GM18861 (cell line): ENCODE data around the gene WNT7A.

Source experiments
- ATAC-seq: cut with Tn5 transposase; IDR thresholded peaks from one replicate; pipeline ENCODE4 v1.9.1; 2021; ENCODE audit not compliant: unreplicated experiment

WNT7A gene

DNA sequence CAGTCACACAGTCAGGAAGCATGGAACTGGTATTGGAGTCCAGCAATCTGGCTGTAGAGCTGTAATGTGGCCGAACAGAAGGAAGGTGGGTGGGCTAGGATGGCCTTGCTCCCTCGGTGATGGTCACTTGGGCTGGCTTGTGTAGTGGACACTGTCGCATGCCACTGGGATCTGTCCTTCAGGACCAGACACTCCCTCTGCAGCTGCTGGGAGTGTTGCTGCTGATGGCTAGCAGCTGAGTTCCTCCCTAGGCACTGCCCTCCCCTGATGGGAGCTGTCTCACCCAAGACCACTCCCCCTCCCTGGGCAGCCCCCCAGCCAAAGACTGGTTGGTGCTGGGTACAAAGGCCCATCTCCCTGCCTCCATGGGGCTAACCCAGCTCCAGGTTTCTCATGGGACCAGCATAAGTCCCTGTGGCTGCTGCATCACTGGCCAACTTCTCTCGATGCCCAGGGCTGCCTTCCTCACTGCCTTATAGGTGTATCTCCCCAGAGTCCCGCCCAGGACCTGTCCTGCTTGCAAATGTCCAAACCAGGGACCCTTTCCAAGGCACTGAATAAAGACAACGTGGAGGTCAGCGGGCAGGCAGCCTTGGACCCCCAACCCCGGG lies 48.4 kb downstream of the WNT7A start:
- no peak for ATAC-seq

DNA sequence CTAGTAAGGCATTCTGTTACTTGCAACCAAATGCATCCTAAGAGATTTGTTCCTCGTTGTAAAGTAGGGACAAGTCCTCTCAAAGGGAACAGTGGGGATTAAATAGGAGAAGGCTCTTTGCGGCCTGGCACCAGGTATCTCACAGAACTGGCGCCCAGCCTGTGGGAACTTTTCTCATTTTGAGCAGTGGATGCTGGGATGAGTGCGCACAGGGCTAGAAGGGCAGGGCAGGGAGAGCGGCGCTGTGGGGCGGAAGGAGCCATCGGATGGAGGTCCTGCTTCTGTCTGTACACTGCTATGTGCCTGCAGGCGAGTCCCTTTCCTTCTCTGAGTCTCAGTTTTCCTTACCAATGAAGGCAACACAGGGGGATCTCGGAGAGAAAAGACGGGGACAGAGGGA lies 50.6 kb downstream of the WNT7A start:
- no peak for ATAC-seq

DNA sequence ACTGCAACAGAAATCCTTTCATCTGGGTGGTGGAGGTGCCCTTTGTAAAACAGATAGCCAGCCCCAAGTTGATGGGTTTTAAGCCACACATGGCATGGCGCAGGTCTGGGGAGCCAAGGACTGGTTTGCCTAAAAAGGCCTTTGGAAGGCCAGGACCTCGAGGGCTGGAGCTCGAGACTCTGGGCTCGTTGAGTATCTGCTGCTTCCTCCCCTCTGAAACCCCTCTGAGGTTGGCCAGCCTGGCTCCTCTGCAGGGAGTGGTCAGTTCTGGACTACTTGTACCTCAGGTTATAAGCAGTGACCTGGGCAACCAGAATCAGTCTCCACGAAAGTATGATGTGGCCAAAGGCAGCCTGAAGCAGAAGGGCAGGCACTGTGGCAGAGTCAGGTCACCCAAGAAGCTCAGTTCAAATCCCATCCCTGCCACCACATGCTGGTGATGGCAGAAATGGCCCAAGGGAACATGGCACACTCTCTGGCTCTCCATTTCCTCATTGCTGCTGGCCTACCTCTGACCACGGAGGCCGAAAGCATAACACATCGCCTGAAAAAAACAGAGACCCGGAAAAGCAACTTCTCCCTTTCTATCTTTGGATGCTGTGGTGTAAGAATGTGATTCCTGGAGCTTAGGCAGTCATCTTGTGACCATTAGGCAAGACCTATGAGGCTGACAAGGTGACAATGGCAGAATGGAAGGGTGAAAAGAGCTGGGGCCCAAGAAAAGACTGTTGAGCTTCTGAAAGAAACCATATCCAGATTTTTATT lies 51.2 kb downstream of the WNT7A start:
- ATAC-seq: no peak

DNA sequence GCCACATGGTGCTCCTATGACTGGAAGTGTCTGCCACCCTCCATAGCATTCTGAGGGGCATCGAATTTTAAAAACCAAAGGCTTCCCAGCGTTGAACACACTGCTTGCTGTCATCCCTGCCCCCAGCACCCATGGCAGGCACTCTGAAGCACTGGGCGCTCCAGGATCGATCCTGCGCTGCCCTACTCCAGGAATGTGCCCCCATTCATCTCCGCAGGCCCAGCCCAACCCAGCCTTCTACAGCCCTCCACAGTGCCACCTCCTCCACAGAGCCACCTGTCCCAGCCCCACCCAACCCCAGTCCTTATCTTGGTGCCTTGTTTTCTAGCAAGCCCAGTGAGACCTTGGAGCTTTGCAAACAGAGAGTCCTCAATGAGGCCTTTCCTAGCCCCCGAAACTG lies 52.2 kb downstream of the WNT7A start:
- ATAC-seq: no peak

DNA sequence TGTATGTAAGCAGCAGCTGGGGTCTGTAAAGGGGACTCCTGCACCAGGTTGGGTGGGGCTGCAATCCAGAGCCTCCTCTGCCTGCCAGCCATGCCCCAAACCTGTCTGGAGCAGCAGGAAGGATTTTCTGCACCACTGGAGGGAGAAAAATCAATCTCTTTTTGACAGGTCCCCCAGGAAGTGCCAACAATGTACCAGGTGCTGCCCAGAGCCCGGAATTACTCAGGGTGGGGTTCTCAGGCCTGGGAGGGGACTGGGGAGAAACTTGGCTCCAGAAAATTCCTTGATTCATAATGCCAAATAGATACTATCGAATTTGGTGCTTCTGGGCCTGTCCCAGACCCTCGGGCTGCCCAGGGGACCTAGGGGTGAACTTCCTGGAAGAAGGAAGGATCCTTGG lies 52.6 kb downstream of the WNT7A start:
- no peak for ATAC-seq

DNA sequence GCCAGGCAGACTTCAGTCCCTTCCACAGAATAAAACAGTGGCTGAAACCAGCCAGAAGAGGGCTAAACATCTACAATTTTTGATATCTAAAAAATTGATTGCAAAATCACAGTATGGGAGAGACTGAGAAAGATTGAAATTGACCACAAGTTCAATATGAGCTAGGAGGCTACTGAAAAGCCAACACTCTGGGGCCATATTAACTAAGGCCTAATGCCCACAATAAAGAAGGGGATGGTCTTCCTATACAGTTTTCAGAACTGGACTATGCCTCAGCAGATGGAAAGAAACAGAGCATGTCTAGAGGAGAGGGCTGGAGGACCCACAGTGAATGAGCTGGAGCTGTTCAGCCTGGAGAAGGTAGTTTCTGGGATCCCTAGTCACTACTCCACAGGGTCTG lies 53.2 kb downstream of the WNT7A start:
- no peak for ATAC-seq

DNA sequence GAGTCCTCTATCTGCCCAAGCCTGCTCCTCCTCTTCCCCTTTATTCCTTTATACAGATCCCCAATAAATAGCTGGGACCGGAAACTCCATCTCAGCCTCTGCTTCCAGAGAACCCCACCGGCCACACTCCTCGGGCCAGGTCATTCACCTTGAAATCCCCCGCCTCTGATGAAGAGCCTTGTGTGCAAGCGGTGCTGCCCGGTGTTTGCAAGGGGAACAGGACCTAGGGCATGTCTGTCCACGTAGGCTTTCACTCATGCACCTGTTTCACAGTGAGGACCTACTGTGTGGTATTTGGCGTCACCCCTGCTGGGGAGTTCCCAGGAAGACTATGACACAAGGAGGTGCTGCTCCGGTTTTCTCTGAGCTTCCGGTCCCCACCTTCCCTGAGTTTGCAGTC lies 54.0 kb downstream of the WNT7A start:
- ATAC-seq: no peak

DNA sequence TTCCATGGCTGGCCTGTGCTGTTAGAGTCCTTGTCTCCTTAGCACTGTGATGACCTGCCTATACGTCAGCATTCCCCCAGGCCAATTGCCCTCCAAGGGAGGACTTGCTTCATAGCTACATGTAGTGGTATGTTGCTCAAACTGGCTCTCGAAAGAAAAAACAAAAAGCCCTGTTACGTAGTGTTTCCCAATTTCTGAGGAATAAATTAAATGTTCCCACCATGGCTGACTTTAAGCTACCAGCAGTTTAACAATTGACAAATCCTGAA lies 54.6 kb downstream of the WNT7A start:
- no peak for ATAC-seq

DNA sequence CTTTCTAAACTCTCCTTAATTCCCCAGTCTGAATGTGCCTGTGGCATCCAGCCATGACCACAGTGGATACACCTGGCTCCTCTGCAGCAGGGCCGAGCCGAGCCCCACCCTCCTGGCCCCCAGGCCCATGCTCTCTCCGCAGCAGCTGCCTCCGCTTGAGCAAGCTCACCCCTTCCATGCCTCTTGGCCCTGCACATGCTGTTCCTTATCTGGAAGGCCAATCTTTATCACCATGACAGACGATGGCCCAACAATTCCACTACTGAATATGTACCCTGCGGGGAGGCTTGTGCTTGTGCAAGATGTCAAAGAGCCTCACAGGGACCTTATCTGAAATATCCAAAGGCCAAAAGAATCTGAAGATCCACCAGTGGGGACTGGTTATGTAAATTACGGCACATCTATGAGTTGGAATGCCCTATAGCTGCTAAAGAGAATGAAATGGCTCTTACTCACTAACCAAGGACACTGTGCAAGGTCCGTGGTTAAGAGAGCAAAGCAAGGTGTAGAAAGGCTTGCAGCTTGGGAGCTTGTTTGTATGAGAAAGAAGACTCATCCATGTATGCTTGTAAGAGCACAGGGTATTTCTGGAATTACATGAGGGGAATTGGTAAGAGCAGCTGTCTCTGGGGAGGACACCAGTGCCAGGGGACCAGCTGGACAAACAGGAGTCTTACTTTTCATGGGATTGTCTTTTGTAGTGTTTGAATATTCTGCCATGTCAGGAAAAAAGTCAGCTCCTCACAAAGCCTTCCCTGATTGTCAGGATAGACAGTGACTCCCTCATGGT lies 55.2 kb downstream of the WNT7A start:
- ATAC-seq: no peak

DNA sequence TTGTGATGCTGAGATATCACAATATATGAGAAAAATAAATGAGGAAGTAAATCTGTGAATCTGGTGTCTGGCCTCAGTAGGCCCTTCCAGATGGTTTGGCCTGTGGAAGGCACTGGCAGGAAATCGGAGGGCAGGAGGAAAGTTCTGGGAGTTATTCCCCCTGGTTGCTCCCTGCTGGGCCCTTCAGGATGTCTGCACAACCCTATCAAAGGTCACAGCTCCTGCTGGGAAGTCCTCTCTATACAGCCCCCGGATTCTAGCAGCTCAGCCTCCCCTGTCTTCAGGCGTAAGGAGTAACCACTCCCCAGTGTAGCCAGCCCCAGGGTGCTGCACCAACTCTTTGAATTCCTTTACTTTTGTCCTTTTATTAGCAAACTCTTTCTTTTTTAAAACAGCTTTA lies 56.2 kb downstream of the WNT7A start:
- ATAC-seq: no peak

DNA sequence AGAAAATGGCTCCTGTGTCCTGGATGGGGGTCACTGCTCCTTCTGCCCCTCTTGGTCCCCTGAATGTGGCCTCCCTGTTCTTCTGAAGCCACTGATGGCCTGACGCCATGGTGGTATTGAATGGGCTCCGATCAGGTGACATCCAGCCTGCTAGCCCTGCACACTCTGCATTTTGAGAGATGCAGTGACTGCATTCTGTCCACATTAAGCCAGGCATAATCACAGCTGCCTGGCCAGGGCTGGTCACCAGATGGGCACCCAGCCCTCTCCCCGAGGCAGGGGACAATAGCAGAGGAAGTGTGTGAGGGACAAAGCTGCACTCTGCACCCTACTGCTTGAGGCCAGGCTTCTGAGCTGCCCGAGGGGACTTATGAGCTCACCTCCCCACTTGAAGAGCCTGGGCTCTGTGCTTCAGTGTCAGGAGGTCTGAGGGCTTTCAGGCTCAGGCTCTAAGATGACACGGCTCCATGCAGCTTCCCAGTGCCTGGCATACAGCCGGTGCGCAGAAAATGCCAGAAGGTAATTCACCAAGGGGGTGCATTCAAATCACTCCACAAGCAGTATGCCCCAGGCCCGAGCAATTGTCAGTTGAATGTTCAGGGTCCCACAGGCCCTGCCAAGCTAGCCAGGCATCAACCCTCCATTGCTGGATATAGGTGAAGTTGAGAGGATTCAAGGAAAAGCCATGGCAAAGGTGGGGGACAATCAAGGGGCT lies 56.8 kb downstream of the WNT7A start:
- no peak for ATAC-seq

DNA sequence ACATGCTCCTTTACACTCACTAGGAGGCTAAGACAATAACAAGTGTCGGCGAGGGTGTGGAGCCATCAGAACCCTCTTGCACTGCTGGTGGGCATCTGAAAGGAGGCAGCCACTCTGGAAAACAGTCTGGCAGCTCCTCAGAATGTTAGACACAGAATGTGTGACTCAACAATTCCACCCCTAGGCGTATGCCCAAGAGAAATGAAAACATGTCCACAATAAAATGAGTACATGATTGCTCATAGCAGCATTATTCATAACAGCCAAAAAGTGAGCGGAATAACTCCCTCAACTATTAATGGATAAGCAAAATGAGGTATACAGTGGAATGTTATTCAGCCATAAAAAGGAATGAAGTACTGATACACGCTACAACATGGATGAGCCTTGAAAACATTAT lies 57.8 kb downstream of the WNT7A start:
- no peak for ATAC-seq

DNA sequence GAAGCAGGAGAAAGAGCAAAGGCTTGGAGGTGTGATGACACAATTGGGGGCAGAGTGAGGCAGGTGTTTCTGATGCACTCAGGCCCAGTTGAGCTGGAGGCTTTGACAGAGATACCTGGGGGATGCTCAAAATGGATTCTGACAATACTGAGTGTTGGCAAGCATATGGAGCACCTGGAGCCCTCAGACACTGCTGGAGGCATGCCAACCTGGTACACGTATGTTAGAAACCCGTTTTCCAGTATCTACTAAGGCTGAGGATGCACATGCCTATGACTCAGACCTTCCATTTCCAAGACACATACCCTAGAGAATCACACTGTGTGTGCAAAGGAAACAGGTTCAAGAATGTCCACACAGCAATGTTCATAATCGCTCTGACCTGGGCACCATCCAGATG lies 58.7 kb downstream of the WNT7A start:
- no peak for ATAC-seq

DNA sequence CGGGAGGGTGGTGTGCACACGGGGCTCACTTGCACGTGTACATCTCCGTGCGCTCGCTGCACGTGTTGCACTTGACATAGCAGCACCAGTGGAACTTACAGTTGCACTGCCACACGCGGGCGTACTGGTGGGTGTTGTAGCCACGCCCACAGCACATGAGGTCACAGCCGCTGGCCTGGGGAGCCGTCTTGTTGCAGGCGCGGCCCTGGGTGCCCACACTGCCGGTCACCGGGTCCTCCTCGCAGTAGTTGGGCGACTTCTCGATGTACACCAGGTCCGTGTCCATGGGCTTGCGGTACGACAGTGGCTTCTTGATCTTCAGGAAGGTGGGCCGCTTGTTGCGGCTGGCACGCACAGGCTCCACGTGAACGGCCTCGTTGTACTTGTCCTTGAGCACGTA lies 61.0 kb downstream of the WNT7A start:
- no peak for ATAC-seq

DNA sequence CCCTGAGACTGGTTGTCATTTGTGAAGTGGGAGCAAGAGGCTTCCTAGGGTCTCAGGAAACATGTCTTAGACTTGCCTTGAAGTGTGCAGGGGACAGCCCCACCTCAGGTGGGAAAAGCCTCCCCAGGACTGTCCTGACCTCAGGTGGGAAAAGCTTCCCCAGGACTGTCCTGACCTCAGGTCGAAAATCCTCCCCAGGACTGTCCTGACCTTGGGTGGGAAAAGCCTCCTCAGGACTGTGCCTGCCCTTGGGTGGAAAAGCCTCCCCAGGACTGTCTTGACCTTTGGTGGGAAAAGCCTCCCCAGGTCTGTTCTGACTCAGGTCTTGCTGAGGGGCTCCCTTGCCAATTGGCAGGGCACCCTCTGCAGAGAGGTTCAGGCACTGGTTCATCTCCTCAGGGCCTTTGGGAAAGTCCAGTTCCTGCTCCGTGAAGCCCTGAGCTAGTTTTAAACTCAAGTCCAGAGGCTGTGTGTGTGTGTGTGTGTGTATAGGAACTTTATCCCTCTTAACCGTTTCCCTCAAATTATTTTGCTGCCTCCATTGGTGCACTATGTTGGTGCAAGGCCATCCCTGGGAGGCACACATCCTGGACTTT lies 64.7 kb downstream of the WNT7A start:
- no peak for ATAC-seq

DNA sequence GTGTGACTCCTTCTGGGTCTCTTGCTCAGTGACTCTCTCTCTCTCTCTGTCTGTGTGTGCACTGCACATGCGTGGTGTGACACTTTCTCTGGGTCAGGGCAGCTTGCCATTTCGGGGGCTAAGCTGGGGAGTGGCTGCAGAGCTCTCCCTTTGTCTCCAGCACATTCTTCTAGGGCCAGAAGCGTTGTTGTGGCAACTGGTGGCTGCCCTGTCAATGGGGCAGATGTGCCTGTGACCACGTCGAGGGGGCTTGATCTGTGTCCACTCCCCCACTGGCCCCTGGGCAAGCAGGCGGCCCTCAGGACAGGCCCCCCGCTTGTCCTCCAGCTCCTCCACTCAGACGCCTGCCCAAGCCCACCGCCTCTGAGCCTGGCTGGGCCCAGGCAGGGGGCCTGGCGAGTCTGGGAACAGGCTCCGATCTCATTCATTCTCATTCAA lies 67.8 kb downstream of the WNT7A start:
- ATAC-seq: no peak

DNA sequence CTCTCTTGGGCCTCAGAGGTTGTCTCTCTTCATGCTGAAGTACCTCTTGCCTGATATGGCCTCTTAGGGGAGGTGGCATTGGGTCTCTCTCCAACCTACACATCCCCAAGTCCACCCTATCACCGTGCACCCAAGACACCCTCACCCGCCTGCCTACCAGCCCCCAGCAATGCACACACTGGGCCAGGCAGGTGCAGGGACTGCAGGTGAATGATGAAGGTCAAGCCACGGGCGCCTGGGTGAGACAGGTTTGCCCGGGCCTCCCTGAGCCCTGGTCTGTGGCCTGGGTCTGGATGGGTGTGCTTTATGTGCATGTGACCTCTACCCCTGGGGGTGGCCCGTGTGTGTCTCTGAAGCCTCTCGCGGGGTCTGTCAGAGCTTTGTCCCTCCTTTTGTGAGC lies 68.3 kb downstream of the WNT7A start:
- ATAC-seq: no peak

DNA sequence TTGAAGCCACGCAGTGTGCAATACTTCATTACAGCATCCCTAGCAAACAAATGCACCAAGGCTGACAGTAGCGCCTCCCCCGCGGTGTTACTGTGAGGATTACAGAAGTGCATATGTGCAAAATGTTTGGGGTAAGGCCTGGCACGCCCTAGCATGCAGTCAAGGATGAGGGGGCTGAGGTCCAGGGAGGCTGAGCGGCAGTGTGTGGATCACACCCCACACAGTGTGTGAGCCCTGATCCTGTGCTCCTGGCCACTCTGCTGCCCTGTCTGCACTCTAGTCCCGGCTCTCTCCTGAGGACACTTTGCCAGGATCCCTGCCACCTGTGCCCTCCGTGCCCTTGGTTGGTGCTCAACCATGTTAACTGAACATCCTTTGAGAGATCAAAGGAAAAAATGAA lies 71.3 kb downstream of the WNT7A start:
- ATAC-seq: no peak

DNA sequence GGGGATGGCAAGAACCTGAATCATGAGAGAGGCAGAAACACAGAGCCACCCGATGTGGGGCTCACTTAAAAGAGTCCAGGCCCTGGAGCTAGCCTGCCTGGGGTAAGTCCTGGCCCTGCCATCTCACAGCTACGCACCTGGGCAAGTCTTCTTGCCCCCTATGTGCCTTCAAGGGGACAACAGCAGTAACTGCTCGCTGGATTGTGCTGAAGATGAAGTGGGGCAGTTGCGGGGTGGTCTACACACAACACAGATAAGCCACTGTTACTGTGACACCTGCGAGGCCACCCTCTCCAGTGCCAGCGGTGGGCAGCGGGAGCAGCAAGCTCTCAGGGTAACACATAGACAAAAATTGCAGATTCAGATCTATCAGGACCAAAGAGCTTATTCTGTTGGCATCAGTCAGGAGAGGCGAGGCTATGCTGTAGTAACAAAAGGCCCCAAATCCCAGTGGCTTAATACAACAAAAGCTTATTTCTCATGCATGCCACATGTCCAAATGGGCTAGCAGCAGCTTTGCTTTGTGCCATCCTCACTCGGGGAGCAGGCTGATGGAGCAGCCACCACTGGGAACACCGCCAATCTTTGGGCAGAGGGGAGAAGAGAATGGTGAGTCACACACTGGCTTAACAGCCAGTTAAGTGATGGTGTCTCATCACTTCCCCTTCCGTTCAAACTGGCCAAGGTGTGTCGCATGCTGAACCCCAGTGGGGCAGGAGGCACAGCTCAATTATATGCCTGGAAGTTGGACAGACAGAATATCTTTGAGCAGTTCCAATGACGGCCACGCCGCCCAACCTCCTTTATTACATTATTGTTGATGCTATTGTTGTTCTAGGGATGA lies 78.3 kb downstream of the WNT7A start:
- ATAC-seq: no peak

DNA sequence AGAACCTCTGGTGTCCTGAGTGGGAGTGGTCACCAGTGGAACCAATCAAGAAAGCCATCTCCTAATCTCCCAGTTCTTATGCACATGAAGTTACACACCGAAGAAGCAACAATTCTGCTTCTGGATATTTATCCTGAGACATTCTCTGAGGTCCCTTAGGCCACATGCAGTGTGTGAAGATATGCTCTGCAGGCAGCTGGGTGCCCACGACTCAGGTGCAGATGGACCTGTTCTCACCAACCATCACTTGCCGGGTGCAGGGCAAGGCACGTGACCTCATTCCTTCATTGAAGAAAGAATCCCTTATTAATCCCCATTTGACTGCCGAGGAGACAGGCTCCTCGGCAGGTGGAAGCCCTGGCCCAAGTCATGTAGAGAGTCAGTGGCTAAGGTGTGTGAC lies 79.8 kb downstream of the WNT7A start:
- no peak for ATAC-seq

DNA sequence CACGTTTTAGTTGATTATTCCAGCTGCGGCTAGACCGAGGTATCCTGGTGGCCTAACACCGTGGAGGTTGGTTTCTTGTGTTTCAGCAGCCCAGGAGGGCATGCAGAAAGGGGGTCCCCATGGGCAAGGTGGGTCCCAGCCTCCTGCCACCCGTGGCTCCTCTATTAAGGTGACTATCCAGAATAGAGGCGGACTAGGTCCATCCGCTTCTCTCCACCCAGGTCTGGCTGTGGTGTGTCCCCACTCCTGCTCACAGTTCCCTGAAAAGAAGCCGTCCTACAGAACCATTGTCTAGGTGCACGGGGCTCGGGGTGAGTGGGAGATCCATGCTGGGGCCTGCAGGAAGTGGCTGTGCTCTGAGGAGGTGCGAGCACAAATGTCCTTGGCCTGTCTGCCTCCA lies 81.5 kb downstream of the WNT7A start:
- no peak for ATAC-seq
